ENCODE measurements around the gene ITGA2B.
"Not testable (repeated sequence)": the region's sequence is repeated elsewhere in the genome, so short reads cannot be mapped to it uniquely, and the experiment has no call there.

Gene ITGA2B

DNA sequence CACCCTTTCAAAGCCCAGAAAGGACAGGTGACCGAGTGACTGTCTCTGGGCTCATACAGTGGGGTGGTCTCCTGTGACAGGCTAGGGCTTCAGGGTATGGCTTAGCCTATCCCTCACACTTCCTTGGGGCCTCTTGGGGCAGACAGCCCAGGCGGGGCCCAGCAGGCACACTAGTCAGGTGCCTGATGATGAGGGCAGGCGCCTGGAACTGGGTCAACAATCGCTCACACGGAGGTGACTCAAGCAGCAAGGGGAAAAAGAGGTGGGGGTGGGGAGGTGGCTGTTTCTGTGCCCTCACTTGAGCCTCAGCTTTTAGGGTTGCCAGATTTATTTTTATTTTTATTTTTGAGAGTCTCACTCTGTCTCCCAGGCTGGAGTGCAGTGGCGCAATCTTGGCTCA is 50.7 kb downstream of the ITGA2B start:
- DNase-seq (ENCODE audit: low spot score), result no peak
- TF ChIP-seq, protein P1, sequence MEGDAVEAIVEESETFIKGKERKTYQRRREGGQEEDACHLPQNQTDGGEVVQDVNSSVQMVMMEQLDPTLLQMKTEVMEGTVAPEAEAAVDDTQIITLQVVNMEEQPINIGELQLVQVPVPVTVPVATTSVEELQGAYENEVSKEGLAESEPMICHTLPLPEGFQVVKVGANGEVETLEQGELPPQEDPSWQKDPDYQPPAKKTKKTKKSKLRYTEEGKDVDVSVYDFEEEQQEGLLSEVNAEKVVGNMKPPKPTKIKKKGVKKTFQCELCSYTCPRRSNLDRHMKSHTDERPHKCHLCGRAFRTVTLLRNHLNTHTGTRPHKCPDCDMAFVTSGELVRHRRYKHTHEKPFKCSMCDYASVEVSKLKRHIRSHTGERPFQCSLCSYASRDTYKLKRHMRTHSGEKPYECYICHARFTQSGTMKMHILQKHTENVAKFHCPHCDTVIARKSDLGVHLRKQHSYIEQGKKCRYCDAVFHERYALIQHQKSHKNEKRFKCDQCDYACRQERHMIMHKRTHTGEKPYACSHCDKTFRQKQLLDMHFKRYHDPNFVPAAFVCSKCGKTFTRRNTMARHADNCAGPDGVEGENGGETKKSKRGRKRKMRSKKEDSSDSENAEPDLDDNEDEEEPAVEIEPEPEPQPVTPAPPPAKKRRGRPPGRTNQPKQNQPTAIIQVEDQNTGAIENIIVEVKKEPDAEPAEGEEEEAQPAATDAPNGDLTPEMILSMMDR (IDR thresholded peaks at IDR 0.05; ENCODE audit: extremely low read depth, missing control alignments), result no peak

DNA sequence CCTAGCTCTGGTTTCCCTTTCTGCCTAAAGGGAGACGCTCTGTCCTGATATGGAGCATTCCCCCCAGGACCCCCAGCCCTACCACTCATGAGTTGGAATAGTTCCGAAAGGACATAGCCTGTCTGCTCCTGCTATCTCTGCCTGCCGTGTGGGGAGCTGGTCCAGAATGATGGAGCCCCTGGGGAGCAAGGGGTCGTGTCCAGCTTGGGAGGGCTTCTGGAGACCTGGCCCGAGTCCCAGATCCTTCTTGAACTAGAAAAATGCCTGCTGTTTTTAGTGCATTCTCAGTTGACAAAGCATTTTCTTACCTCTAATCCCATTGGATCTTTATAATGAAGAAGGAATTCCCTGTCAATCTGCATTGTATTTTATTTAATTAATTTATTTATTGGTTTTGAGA is 53.5 kb downstream of the ITGA2B start:
- TF ChIP-seq, protein P1 (IDR thresholded peaks at IDR 0.05; ENCODE audit: extremely low read depth, missing control alignments), result no peak
- DNase-seq (ENCODE audit: low spot score), result no peak

DNA sequence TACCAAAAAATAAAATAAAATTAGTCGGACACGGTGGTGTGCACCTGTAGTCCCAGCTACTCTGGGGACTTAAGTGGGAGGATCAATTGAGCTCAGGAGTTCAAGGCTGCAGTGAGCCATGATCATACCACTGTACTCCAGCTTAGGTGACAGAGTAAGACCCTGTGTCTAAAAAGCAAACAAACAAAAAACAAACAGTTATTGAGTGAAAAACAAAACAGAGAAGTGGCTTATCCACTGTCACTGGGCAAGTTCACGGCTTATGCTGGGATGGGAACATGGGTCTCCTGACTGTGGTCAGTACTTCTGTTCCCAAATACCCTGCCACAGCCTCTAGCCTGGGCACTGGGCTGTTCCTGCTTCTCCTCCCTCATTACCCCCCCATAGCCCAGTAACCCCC is 53.9 kb downstream of the ITGA2B start:
- no peak for DNase-seq (ENCODE audit: low spot score)
- TF ChIP-seq, protein P1 (IDR thresholded peaks at IDR 0.05; ENCODE audit: extremely low read depth, missing control alignments), result no peak

DNA sequence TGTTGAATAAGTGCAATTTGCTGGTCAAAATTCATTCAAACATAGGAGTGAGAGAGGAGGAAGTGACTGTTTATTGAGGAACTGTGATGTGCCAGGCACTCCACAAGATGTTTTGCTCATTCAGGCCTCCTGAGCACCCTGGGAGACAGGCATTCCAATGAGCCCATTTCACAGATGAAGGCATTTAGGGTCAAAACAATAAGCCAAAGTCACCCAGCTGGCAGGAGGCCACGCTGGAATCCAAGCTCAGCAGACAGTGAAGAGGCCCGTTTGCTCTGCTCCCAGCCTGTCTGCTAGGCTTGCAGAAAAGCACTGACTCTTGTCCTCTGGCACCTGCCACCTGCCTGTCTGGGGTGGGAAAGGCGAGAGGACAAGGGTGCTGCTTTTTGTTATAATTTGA is 54.7 kb downstream of the ITGA2B start:
- TF ChIP-seq, protein P1 (IDR thresholded peaks at IDR 0.05; ENCODE audit: extremely low read depth, missing control alignments), result no peak
- DNase-seq (ENCODE audit: low spot score), result no peak

- DNase-seq (ENCODE audit: low spot score), result no peak
- TF ChIP-seq, protein P1 (IDR thresholded peaks at IDR 0.05; ENCODE audit: extremely low read depth, missing control alignments), result no peak
These were observed 55.1 kb downstream of the ITGA2B start for GRCh38 chr17:44334315-44334714.

DNA sequence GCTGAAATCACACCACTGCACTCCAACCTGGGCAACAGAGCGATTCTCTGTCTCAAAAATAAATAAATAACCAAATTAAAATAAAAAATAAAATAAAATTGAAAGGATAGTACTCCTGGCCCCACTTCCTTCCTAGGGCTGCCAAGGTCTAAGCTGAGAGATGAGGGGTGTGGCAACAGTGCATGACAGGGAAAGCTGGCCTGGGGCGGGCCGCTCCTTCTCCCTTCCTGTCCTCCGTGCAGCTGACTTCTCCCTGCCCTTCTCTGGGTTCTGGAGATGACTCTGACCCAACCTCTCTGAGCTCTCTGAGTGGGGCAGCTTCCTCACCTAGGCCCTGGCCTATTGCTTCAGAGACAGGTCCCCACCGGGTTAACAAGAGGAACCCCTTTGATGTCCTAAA is 56.1 kb downstream of the ITGA2B start:
- DNase-seq (ENCODE audit: low spot score), result no peak
- TF ChIP-seq, protein P1 (IDR thresholded peaks at IDR 0.05; ENCODE audit: extremely low read depth, missing control alignments), result no peak

DNA sequence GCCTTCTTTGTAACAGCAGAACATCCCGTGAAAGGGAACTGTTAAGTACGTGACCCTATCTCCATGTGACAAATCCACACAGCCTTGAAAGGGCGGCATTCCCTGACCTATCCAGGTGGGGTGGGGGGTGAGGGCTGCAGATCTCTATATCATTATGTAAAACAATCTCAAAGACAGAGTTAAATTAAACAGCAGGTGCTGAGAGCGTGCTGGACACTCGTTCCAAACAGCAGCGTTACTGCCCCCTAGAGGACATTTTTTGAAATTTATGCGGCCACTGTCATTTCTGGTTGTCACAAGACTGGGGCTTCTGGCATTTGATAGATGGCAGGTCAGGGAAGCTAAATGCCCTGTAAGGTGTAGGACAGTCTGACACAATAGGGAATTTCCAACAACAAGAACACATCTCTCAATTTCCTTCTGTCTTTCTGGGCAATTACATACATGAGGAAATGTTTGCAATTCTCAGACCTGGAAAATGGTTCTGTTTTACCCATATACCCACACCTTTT is 58.1 kb downstream of the ITGA2B start:
- DNase-seq (ENCODE audit: low spot score), result peak; percentile 77
- TF ChIP-seq, protein P1 (IDR thresholded peaks at IDR 0.05; ENCODE audit: extremely low read depth, missing control alignments), result peak; percentile 72

DNA sequence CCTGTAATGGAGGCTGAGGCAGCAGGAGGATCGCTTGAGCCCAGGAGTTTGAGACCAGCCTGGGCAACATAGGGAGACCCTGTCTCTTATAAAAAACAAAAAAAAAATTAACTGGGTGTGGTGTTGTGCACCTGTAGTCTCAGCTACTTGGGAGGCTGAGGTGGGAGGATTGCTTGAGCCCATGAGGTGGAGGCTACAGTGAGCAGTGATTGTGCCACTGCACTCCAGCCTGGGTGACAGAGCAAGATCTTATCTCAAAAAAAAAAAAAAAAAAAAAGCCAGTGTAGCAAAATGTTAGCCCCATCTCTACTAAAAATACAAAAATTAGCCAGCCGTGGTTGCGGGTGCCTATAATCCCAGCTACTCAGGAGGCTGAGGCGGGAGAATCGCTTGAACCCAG is 59.2 kb downstream of the ITGA2B start:
- DNase-seq (ENCODE audit: low spot score), result not testable (repeated sequence)

GRCh38 chr17:44329516-44329915 is 59.9 kb downstream of the ITGA2B start:
- not testable (repeated sequence) for DNase-seq (ENCODE audit: low spot score)
